Trophoblast cell (in vitro differentiated cells and primary cell): Measurements from ENCODE around the gene MTMR1.

ENCODE experiments used
- DNase-seq, 2 donors: peaks; one replicate each; pipeline ENCODE4 v3.0.0-alpha.2; 2016
- H2AFZ ChIP-seq: 2 replicates; pipeline ENCODE4 v1.6.1; 2013; ENCODE audit warnings: low read length, moderate library complexity, mild to moderate bottlenecking; ENCODE audit not compliant: insufficient read depth, poor library complexity
- H2AK5ac ChIP-seq: 2 replicates; pipeline ENCODE4 v1.6.1; 2013; ENCODE audit warnings: mild to moderate bottlenecking, low read length
- H2BK120ac ChIP-seq: 2 replicates; pipeline ENCODE4 v1.6.1; 2013; ENCODE audit warnings: low read length, mild to moderate bottlenecking, moderate library complexity; ENCODE audit not compliant: insufficient read depth, poor library complexity
- H2BK12ac ChIP-seq: 2 replicates; pipeline ENCODE4 v1.6.1; 2013; ENCODE audit warnings: mild to moderate bottlenecking, low read length, moderate library complexity
- H2BK5ac ChIP-seq: 2 replicates; pipeline ENCODE4 v1.6.1; 2013; ENCODE audit warnings: low read length, low read depth, moderate library complexity, mild to moderate bottlenecking; ENCODE audit not compliant: poor library complexity
- H3K14ac ChIP-seq: 2 replicates; pipeline ENCODE4 v1.6.1; 2013; ENCODE audit warnings: mild to moderate bottlenecking, low read length
- H3K18ac ChIP-seq: 2 replicates; pipeline ENCODE4 v1.6.1; 2013; ENCODE audit warnings: mild to moderate bottlenecking, low read length
- H3K23ac ChIP-seq: 2 replicates; pipeline ENCODE4 v1.6.1; 2013; ENCODE audit warnings: low read length
- H3K27ac ChIP-seq: 2 replicates; pipeline ENCODE4 v1.5.1; 2013; ENCODE audit warnings: low read depth, mild to moderate bottlenecking, inconsistent platforms, low read length, moderate library complexity
- H3K27me3 ChIP-seq: 2 replicates; pipeline ENCODE4 v1.6.1; 2013; ENCODE audit warnings: inconsistent platforms, mild to moderate bottlenecking, low read length, moderate library complexity; ENCODE audit not compliant: insufficient read depth
- H3K36me3 ChIP-seq, 2 experiments: 1 replicate in 1 of 2; 2 replicates in 1 of 2; pipeline ENCODE4 v1.6.1; 2013; ENCODE audit warnings: low read length in 2 of 2, mild to moderate bottlenecking in 2 of 2, moderate library complexity in 1 of 2; ENCODE audit not compliant: insufficient read depth in 2 of 2, control insufficient read depth in 1 of 2
- H3K4ac ChIP-seq: 2 replicates; pipeline ENCODE4 v1.6.1; 2013; ENCODE audit warnings: low read depth, mild to moderate bottlenecking, low read length, moderate library complexity
- H3K4me1 ChIP-seq, 2 experiments: 1 replicate in 1 of 2; 2 replicates in 1 of 2; pipeline ENCODE4 v1.6.1; 2013; ENCODE audit warnings: low read length in 2 of 2, mild to moderate bottlenecking in 2 of 2, moderate library complexity in 1 of 2; ENCODE audit not compliant: insufficient read depth in 2 of 2, control insufficient read depth in 1 of 2
- H3K4me2 ChIP-seq: 2 replicates; pipeline ENCODE4 v1.6.1; 2013; ENCODE audit warnings: inconsistent platforms, mild to moderate bottlenecking, low read length, moderate library complexity
- H3K4me3 ChIP-seq: 2 replicates; pipeline ENCODE4 v1.5.1; 2013; ENCODE audit warnings: mild to moderate bottlenecking, low read depth, low read length, inconsistent platforms
- H3K79me1 ChIP-seq: one replicate; pipeline ENCODE4 v1.6.1; 2013; ENCODE audit warnings: low read length
- H3K79me2 ChIP-seq: 2 replicates; pipeline ENCODE4 v1.6.1; 2013; ENCODE audit warnings: low read length, mild to moderate bottlenecking; ENCODE audit not compliant: control insufficient read depth, insufficient read depth, poor library complexity
- H3K9ac ChIP-seq: 2 replicates; pipeline ENCODE4 v1.6.1; 2013; ENCODE audit warnings: mild to moderate bottlenecking, low read length
- H3K9me3 ChIP-seq: 2 replicates; pipeline ENCODE4 v1.6.1; 2013; ENCODE audit warnings: low read depth, mild to moderate bottlenecking, control low read depth, inconsistent platforms, low read length; ENCODE audit not compliant: insufficient read depth
- H4K12ac ChIP-seq: 2 replicates; pipeline ENCODE4 v1.6.1; 2013; ENCODE audit warnings: low read depth, mild to moderate bottlenecking, low read length, moderate library complexity
- H4K8ac ChIP-seq: 2 replicates; pipeline ENCODE4 v1.6.1; 2013; ENCODE audit warnings: low read depth, mild to moderate bottlenecking, low read length, moderate library complexity
- H4K91ac ChIP-seq: one replicate; pipeline ENCODE4 v1.6.1; 2013; ENCODE audit warnings: low read depth, mild to moderate bottlenecking, low read length, moderate library complexity
- WGBS: extraction: QIAGEN DNeasy Blood & Tissue Kit; methylation state at CpG from one replicate; pipeline ENCODE4 v1.1.7; 2013; ENCODE audit warnings: missing lambda C conversion rate; ENCODE audit not compliant: insufficient read length, insufficient coverage; ENCODE audit errors: extremely low coverage; 5-methylcytosine and 5-hydroxymethylcytosine counted together

The MTMR1 gene

GRCh38 chrX:150701377-150701776 lies 8.2 kb downstream of the MTMR1 start:
- no peaks in the 10 kb centered on the region for H3K79me2 ChIP-seq
- no peak overlapping the region for H3K9ac ChIP-seq
- H2AK5ac ChIP-seq = no peak overlapping the region
- DNase-seq = no peak
- H3K4ac ChIP-seq = no peak overlapping the region
- H4K12ac ChIP-seq = no peak overlapping the region
- no peak overlapping the region for H4K91ac ChIP-seq
- no peaks in the 10 kb centered on the region for H3K27me3 ChIP-seq
- no peak overlapping the region for H3K4me3 ChIP-seq
- H3K27ac ChIP-seq = no peak overlapping the region
- no CpG with 5 or more reads among the region's 1 CpG for WGBS
- no peak overlapping the region for H3K23ac ChIP-seq
- H4K8ac ChIP-seq = no peak overlapping the region
- H3K79me1 ChIP-seq = no peaks in the 10 kb centered on the region
- no peak overlapping the region for H3K18ac ChIP-seq
- no peak overlapping the region for H2BK5ac ChIP-seq
- no peaks in the 10 kb centered on the region for H3K9me3 ChIP-seq
- H3K36me3 ChIP-seq = peaks cover 2% of the 10 kb centered on the region in 2 experiments
- H2BK120ac ChIP-seq = no peak overlapping the region
- H3K4me2 ChIP-seq = no peak overlapping the region
- H3K4me1 ChIP-seq = no peaks in the 10 kb centered on the region
- H2AFZ ChIP-seq = no peak overlapping the region
- H3K14ac ChIP-seq = no peak overlapping the region
- H2BK12ac ChIP-seq = no peak overlapping the region

GRCh38 chrX:150702966-150703694 lies 9.9 kb downstream of the MTMR1 start:
- Histone ChIP-seq H3K4me2 (no peak overlapping the region), H3K9ac (no peak overlapping the region), H3K23ac (no peak overlapping the region), H3K14ac (no peak overlapping the region), H4K12ac (no peak overlapping the region), H3K79me2 (no peaks in the 10 kb centered on the region), H2AK5ac (no peak overlapping the region), H2AFZ (no peak overlapping the region), H3K36me3 (peaks cover 2% of the 10 kb centered on the region in 2 experiments), H3K4me3 (no peak overlapping the region), H3K27me3 (no peaks in the 10 kb centered on the region), H4K91ac (no peak overlapping the region), H3K79me1 (no peaks in the 10 kb centered on the region), H3K18ac (no peak overlapping the region), H2BK12ac (no peak overlapping the region), H3K4me1 (no peaks in the 10 kb centered on the region), H2BK5ac (no peak overlapping the region), H4K8ac (no peak overlapping the region), H2BK120ac (no peak overlapping the region), H3K27ac (no peak overlapping the region), H3K9me3 (no peaks in the 10 kb centered on the region), H3K4ac (no peak overlapping the region)
- no CpG with 5 or more reads among the region's 1 CpG for WGBS
- no peak for DNase-seq

GRCh38 chrX:150703695-150703974 lies 10.4 kb downstream of the MTMR1 start:
- Histone ChIP-seq H3K79me1 (no peaks in the 10 kb centered on the region), H2BK5ac (no peak overlapping the region)

GRCh38 chrX:150704030-150704613 lies 10.9 kb downstream of the MTMR1 start:
- no peak overlapping the region for H3K9ac ChIP-seq
- DNase-seq = peak; percentile 43 to 69
- no CpG with 5 or more reads among the region's 3 CpGs for WGBS

More at GRCh38 chrX:150703695-150703974, 10.4 kb downstream of the MTMR1 start:
- no peak overlapping the region for H3K18ac ChIP-seq
- no peak overlapping the region for H4K12ac ChIP-seq
- H2AFZ ChIP-seq = no peak overlapping the region
- H3K36me3 ChIP-seq = peaks cover 2% of the 10 kb centered on the region in 2 experiments
- no peak overlapping the region for H4K8ac ChIP-seq
- no peak overlapping the region for H3K9ac ChIP-seq
- H3K4me3 ChIP-seq = no peak overlapping the region
- H3K23ac ChIP-seq = no peak overlapping the region
- no peak overlapping the region for H3K14ac ChIP-seq
- H4K91ac ChIP-seq = no peak overlapping the region
- H2BK12ac ChIP-seq = no peak overlapping the region
- no peaks in the 10 kb centered on the region for H3K27me3 ChIP-seq
- H3K4ac ChIP-seq = no peak overlapping the region
- H3K4me2 ChIP-seq = no peak overlapping the region
- no peak for DNase-seq
- H3K79me2 ChIP-seq = no peaks in the 10 kb centered on the region
- H3K27ac ChIP-seq = no peak overlapping the region
- no peak overlapping the region for H2BK120ac ChIP-seq
- H2AK5ac ChIP-seq = no peak overlapping the region
- H3K4me1 ChIP-seq = no peaks in the 10 kb centered on the region
- no peaks in the 10 kb centered on the region for H3K9me3 ChIP-seq

More at GRCh38 chrX:150704030-150704613, 10.9 kb downstream of the MTMR1 start:
- Histone ChIP-seq H2BK5ac (no peak overlapping the region), H3K4me2 (no peak overlapping the region), H3K27ac (no peak overlapping the region), H2AK5ac (no peak overlapping the region), H3K9me3 (no peaks in the 10 kb centered on the region), H3K79me2 (no peaks in the 10 kb centered on the region), H2BK12ac (no peak overlapping the region), H2BK120ac (no peak overlapping the region), H3K36me3 (peaks cover 2 to 4% of the 10 kb centered on the region in 2 experiments), H3K18ac (no peak overlapping the region), H2AFZ (no peak overlapping the region), H4K91ac (no peak overlapping the region), H3K14ac (no peak overlapping the region), H3K4me1 (no peaks in the 10 kb centered on the region), H3K4me3 (no peak overlapping the region), H3K23ac (no peak overlapping the region), H4K8ac (no peak overlapping the region), H4K12ac (no peak overlapping the region), H3K79me1 (no peaks in the 10 kb centered on the region), H3K27me3 (no peaks in the 10 kb centered on the region), H3K4ac (no peak overlapping the region)
